ENCODE results near the gene ZC3HAV1L. TPM values are rescaled to one million over a fixed set of nuclear protein-coding genes. Genes with fewer than 3 reads are reported as not detected.

Gene ZC3HAV1L
- total and polyA plus RNA-seq, 10 of the 15 experiments (the other 5 are each of a cell fraction or from before 2014, with no cell fraction given), result 0.09 to 16.3 (median 4.9) TPM

DNA sequence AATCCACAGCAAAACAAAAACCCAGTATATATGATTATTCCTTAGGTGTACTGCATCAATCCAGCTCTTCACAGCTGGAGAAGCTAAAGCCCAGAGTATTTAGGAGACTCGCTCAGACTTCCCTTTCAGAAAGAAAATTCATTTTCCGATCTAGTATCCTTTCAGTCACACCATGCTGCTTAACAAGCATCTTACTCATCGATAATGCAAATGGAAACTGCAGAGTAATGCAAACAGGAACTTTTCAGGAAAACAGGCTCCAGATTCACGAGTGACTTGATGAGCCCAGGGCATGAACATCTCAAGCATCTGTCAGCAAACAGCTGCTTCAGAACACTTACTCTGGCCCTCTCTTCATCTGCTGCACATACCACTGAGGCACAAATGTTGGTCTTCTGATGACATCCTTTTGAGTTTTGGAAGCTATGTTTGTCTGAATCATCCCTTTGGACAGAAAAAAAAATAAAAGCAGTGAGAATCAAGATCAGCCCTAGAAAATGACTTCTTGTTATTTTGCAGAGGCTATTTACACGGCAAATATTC is 24.9 kb upstream of the ZC3HAV1L start (continued):
- TF ChIP-seq IRF3 (IDR thresholded peaks at IDR 0.05) (no peak), POLR2AphosphoS2 (IDR thresholded peaks at IDR 0.05; ENCODE audit: low read depth, low read length) (no peak), SIN3A (IDR thresholded peaks at IDR 0.05; ENCODE audit: low read depth, low read length) (no peak), TAF1 (IDR thresholded peaks at IDR 0.05; ENCODE audit: borderline replicate concordance, low read depth, low read length) (no peak)
- TF ChIP-seq, protein P1, sequence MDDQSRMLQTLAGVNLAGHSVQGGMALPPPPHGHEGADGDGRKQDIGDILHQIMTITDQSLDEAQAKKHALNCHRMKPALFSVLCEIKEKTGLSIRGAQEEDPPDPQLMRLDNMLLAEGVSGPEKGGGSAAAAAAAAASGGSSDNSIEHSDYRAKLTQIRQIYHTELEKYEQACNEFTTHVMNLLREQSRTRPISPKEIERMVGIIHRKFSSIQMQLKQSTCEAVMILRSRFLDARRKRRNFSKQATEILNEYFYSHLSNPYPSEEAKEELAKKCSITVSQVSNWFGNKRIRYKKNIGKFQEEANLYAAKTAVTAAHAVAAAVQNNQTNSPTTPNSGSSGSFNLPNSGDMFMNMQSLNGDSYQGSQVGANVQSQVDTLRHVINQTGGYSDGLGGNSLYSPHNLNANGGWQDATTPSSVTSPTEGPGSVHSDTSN (IDR thresholded peaks at IDR 0.05; ENCODE audit: insufficient replicate concordance, low read depth, low read length), result no peak

DNA sequence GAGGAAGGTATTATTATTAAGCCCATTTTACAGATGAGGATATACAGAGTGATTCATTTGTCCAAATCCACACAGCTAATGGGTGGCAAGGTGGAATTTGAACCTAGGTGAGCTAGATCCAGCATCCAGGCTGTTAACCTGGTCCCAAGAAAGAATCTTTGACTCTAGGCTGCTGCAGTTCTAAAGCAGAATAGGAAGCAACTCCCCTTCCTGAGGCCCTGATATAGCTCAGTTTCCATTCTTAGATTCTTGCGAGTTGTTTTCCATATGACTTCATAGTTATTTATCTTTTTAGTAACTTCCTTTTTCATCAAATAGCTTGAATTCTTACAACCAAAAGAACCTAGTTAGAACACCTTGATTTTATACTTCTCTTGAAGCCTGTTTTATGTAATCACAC is 24.1 kb upstream of the ZC3HAV1L start:
- no TSS peak for BruUV-seq (replicated peaks)
- in situ Hi-C loops (cut with MboI) (no loop called here), intact Hi-C loops (cut with micrococcal nuclease; ENCODE audit: unreplicated experiment) (no loop called here)
- H4K20me1 ChIP-seq (ENCODE audit: control insufficient read depth, insufficient read depth), result no peaks in the 10 kb centered on the region; the same call in none of the 2 replicates
- CTCF ChIA-PET, result interaction anchor here (0.6 to 2.6 kb wide), 7 partner anchors 10 to 173 kb away, joined by 3 to 20 read pairs (median 3); no protein-coding TSS in a partner anchor
- no peak overlapping the region for H2AFZ ChIP-seq (ENCODE audit: control insufficient read depth, low read depth, low read length)
- TF ChIP-seq BRCA1 (IDR thresholded peaks at IDR 0.05; ENCODE audit: low read depth, low read length) (no peak), USF1 (IDR thresholded peaks at IDR 0.05; ENCODE audit: borderline replicate concordance, extremely low read length, insufficient read depth, low read depth, low read length) (no peak), KLF5 (IDR thresholded peaks at IDR 0.05; ENCODE audit: partially characterized antibody) (no peak), POLR2AphosphoS5 (IDR thresholded peaks at IDR 0.05; ENCODE audit: low read length) (no peak), SPI1 (IDR thresholded peaks at IDR 0.05; ENCODE audit: borderline replicate concordance, insufficient read depth, low read depth, low read length) (no peak), SIX5 (IDR thresholded peaks at IDR 0.05; ENCODE audit: low read depth, low read length, severe bottlenecking) (no peak), FOXK2 (IDR thresholded peaks at IDR 0.05) (no peak), HDAC2 (IDR thresholded peaks at IDR 0.05) (no peak), IKZF2 (IDR thresholded peaks at IDR 0.05) (no peak)
- H3K4me2 ChIP-seq (ENCODE audit: control insufficient read depth, insufficient read depth), result no peak overlapping the region
- H3K27ac ChIP-seq (ENCODE audit: control insufficient read depth, insufficient read depth), result peak overlapping the region; percentile 18; the same call in 1 of the 2 replicates
- RAD21 ChIA-PET (ENCODE audit: unreplicated experiment), result interaction anchor here (0.9 to 1.0 kb wide), 2 partner anchors 9 to 17 kb away, joined by 3 read pairs; no protein-coding TSS in a partner anchor
- H3K9me3 ChIP-seq (replicated peaks; ENCODE audit: control insufficient read depth, insufficient read depth, low read length), result no peaks in the 10 kb centered on the region
- POLR2A ChIA-PET, result interaction anchor here (0.6 to 1.5 kb wide), 3 partner anchors 18 to 189 kb away, joined by 3 to 10 read pairs (median 5); no protein-coding TSS in a partner anchor
- H3K27me3 ChIP-seq (replicated peaks in 1 of 2; ENCODE audit: control insufficient read depth in 2 of 2, insufficient read depth in 2 of 2, low read length in 1 of 2), result no peaks in the 10 kb centered on the region
- SMC1A ChIA-PET (ENCODE audit: uncharacterized antibody, unreplicated experiment), result interaction anchor here (1.1 to 1.5 kb wide), 3 partner anchors 9 to 38 kb away, joined by 4 to 6 read pairs (median 4); no protein-coding TSS in a partner anchor
- H3K36me3 ChIP-seq (ENCODE audit: control insufficient read depth in 2 of 2, insufficient read depth in 2 of 2, low read length in 1 of 2), result peaks cover 11 to 24% of the 10 kb centered on the region in 2 experiments
- no peak overlapping the region for H3K9ac ChIP-seq (ENCODE audit: control insufficient read depth, insufficient read depth, low read length)
- WGBS (ENCODE audit: insufficient coverage, insufficient replicate concordance, low lambda C conversion rate, missing lambda C conversion rate), result 0% methylated on average over 1 of the region's 1 CpG
- FAIRE-seq (no peak), DNase-seq (ENCODE audit: low read depth, low spot score) (no peak), ATAC-seq (no peak)
- no peaks in the 10 kb centered on the region for H3K79me2 ChIP-seq (ENCODE audit: control insufficient read depth, insufficient read depth, low read length)
- no peak overlapping the region for H3K4me3 ChIP-seq
- H3K4me1 ChIP-seq (ENCODE audit: control insufficient read depth, insufficient read depth, low read length), result no peaks in the 10 kb centered on the region
